Measurements from ENCODE around the gene SLC8A3.
A peak's percentile ranks its signal among the peaks of the same experiment; 100 is the strongest.

DNA sequence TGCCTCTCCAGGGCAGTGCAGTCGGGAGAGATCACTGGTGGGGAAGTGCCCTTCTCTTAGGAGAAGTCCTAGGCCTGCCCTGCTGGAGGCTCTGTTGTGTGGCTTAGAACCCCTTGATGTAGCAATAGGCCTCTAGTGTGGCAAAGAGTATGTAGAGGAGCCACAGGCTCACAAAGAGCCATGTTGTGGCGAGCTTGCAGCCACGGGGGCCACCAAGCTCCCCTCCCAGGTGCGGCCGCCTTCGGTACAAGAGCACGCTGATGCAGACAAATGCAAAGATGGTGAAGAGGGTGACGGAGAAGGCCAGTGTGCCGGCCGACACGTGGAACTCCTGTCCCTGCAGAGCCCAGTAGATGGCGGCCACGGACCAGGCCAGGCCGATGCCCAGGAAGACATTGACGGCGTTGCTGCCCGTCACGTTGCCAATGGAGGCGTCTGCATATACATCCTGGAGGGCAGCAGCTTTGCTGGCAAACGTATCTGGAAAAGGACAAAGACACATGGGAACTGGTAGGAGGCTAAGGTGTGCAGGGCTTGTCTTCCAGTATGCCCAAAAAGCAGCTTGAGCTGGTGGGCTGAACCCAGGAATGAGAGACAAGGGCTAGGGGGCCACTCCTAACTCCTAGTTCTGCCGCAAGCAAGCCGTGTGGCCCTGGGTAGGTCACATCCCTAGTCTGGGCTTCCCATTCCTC lies 142.8 kb downstream of the SLC8A3 start:
- TF ChIP-seq, protein P1, sequence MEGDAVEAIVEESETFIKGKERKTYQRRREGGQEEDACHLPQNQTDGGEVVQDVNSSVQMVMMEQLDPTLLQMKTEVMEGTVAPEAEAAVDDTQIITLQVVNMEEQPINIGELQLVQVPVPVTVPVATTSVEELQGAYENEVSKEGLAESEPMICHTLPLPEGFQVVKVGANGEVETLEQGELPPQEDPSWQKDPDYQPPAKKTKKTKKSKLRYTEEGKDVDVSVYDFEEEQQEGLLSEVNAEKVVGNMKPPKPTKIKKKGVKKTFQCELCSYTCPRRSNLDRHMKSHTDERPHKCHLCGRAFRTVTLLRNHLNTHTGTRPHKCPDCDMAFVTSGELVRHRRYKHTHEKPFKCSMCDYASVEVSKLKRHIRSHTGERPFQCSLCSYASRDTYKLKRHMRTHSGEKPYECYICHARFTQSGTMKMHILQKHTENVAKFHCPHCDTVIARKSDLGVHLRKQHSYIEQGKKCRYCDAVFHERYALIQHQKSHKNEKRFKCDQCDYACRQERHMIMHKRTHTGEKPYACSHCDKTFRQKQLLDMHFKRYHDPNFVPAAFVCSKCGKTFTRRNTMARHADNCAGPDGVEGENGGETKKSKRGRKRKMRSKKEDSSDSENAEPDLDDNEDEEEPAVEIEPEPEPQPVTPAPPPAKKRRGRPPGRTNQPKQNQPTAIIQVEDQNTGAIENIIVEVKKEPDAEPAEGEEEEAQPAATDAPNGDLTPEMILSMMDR (IDR thresholded peaks at IDR 0.05): peak; percentile 74
- TF ChIP-seq MYC (IDR thresholded peaks at IDR 0.05; ENCODE audit: borderline replicate concordance, low read length) (peak; percentile 91), NFE2L2 (conservative IDR thresholded peaks at IDR 0.05; ENCODE audit: low read length) (no peak)
- TF ChIP-seq, protein P2, sequence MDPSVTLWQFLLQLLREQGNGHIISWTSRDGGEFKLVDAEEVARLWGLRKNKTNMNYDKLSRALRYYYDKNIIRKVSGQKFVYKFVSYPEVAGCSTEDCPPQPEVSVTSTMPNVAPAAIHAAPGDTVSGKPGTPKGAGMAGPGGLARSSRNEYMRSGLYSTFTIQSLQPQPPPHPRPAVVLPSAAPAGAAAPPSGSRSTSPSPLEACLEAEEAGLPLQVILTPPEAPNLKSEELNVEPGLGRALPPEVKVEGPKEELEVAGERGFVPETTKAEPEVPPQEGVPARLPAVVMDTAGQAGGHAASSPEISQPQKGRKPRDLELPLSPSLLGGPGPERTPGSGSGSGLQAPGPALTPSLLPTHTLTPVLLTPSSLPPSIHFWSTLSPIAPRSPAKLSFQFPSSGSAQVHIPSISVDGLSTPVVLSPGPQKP (IDR thresholded peaks at IDR 0.05; ENCODE audit: low read depth, low read length): no peak
- TF ChIP-seq, protein P3, sequence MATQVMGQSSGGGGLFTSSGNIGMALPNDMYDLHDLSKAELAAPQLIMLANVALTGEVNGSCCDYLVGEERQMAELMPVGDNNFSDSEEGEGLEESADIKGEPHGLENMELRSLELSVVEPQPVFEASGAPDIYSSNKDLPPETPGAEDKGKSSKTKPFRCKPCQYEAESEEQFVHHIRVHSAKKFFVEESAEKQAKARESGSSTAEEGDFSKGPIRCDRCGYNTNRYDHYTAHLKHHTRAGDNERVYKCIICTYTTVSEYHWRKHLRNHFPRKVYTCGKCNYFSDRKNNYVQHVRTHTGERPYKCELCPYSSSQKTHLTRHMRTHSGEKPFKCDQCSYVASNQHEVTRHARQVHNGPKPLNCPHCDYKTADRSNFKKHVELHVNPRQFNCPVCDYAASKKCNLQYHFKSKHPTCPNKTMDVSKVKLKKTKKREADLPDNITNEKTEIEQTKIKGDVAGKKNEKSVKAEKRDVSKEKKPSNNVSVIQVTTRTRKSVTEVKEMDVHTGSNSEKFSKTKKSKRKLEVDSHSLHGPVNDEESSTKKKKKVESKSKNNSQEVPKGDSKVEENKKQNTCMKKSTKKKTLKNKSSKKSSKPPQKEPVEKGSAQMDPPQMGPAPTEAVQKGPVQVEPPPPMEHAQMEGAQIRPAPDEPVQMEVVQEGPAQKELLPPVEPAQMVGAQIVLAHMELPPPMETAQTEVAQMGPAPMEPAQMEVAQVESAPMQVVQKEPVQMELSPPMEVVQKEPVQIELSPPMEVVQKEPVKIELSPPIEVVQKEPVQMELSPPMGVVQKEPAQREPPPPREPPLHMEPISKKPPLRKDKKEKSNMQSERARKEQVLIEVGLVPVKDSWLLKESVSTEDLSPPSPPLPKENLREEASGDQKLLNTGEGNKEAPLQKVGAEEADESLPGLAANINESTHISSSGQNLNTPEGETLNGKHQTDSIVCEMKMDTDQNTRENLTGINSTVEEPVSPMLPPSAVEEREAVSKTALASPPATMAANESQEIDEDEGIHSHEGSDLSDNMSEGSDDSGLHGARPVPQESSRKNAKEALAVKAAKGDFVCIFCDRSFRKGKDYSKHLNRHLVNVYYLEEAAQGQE (IDR thresholded peaks at IDR 0.05): no peak
- TF ChIP-seq, protein P4, sequence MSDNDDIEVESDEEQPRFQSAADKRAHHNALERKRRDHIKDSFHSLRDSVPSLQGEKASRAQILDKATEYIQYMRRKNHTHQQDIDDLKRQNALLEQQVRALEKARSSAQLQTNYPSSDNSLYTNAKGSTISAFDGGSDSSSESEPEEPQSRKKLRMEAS (IDR thresholded peaks at IDR 0.05): peak; percentile 91
